HepG2 (cell line): ENCODE results near the gene CLASP1. TPM values are rescaled to one million over a fixed set of nuclear protein-coding genes. Genes with fewer than 3 reads are reported as not detected.
A peak's percentile ranks its signal among the peaks of the same experiment; 100 is the strongest.

ENCODE experiments used
- AGO2 ChIP-seq: fragments of 200-400 bp; formaldehyde crosslinking; optimal IDR thresholded peaks from 2 replicates; pipeline ENCODE3; 2017; ENCODE audit warnings: mild to moderate bottlenecking, low read depth, low read length, moderate library complexity
- BHLHE40 ChIP-seq: IDR thresholded peaks from 2 replicates; pipeline ENCODE4 v1.6.1; 2011; ENCODE audit warnings: low read length, improper control_type of control experiment
- CREM ChIP-seq, 2 experiments: sonication (generic) in 1 of 2; formaldehyde crosslinking in 1 of 2; IDR thresholded peaks; 2 replicates each; pipeline versions ENCODE4 v1.4.0 to v1.6.1; 2016 to 2020; ENCODE audit warnings: antibody characterized with exemption in 1 of 2, mild to moderate bottlenecking in 1 of 2, missing genetic modification reagents in 1 of 2
- ETV6 ChIP-seq: sonication (generic); formaldehyde crosslinking; conservative IDR thresholded peaks from 2 replicates; pipeline ENCODE4 v1.4.0; 2020; ENCODE audit warnings: missing genetic modification reagents
- MIXL1 ChIP-seq: IDR thresholded peaks from 2 replicates; pipeline ENCODE4 v1.6.1; 2016
- NKX3-1 ChIP-seq: sonication (generic); formaldehyde crosslinking; IDR thresholded peaks from 2 replicates; pipeline ENCODE4 v1.5.0; 2020; ENCODE audit warnings: missing genetic modification reagents
- NR2C2 ChIP-seq: sonication (generic); formaldehyde crosslinking; IDR thresholded peaks from 2 replicates; pipeline ENCODE4 v1.4.0; 2020; ENCODE audit warnings: missing genetic modification reagents, mild to moderate bottlenecking, moderate library complexity, borderline replicate concordance
- RELA ChIP-seq: sonication (generic); formaldehyde crosslinking; IDR thresholded peaks from 2 replicates; pipeline ENCODE4 v1.4.0; 2020; ENCODE audit warnings: missing genetic modification reagents
- SCMH1 ChIP-seq: sonication (generic); formaldehyde crosslinking; IDR thresholded peaks from 2 replicates; pipeline ENCODE4 v1.9.0; 2021; ENCODE audit warnings: missing genetic modification reagents, mild to moderate bottlenecking, borderline replicate concordance
- SNAPC2 ChIP-seq: sonication (generic); formaldehyde crosslinking; IDR thresholded peaks from 2 replicates; pipeline ENCODE4 v1.8.1; 2022; ENCODE audit warnings: mild to moderate bottlenecking, missing genetic modification reagents
- TCF12 ChIP-seq, 2 experiments: fragments of 450-650 bp in 1 of 2; sonication (generic) in 1 of 2; formaldehyde crosslinking in 1 of 2; IDR thresholded peaks; 2 replicates each; pipeline versions ENCODE4 v1.6.1 to v1.8.0; 2017 to 2022; ENCODE audit warnings: antibody characterized with exemption in 1 of 2, mild to moderate bottlenecking in 1 of 2, missing genetic modification reagents in 1 of 2, moderate library complexity in 1 of 2
- U2AF2 ChIP-seq: fragments of 200-400 bp; formaldehyde crosslinking; IDR thresholded peaks from 2 replicates; pipeline ENCODE4 v1.6.1; 2017; ENCODE audit warnings: low read depth, mild to moderate bottlenecking, low read length
- ZFP82 ChIP-seq: sonication (generic); formaldehyde crosslinking; IDR thresholded peaks from 2 replicates; pipeline ENCODE4 v1.5.1; 2020; ENCODE audit warnings: mild to moderate bottlenecking, missing genetic modification reagents, borderline replicate concordance
- ZNF317 ChIP-seq: sonication (generic); formaldehyde crosslinking; IDR thresholded peaks from 2 replicates; pipeline ENCODE4 v1.5.0; 2020; ENCODE audit warnings: mild to moderate bottlenecking, missing genetic modification reagents
- ZNF333 ChIP-seq: sonication (generic); formaldehyde crosslinking; IDR thresholded peaks from 2 replicates; pipeline ENCODE4 v1.4.0; 2020; ENCODE audit warnings: mild to moderate bottlenecking, missing genetic modification reagents, borderline replicate concordance
- ZNF746 ChIP-seq: sonication (generic); formaldehyde crosslinking; IDR thresholded peaks from 2 replicates; pipeline ENCODE4 v1.8.0; 2022; ENCODE audit warnings: mild to moderate bottlenecking, missing genetic modification reagents
- ZNF83 ChIP-seq: sonication (generic); formaldehyde crosslinking; IDR thresholded peaks from 2 replicates; pipeline ENCODE4 v1.4.0; 2020; ENCODE audit warnings: missing genetic modification reagents, mild to moderate bottlenecking, borderline replicate concordance
- polyA plus RNA-seq, 8 experiments: library from polyadenylated mRNA; depleted of rRNA in 3 of 8; stranded (reverse) in 7 of 8; unstranded in 1 of 8; fragments of >200 nt; fragmentation: Illumina TruSeq in 4 of 8; extraction: Trizol in 4 of 8; gene quantifications; 2 replicates each; pipeline versions ENCODE4 v1.2.1 to v1.2.3, GENCODE V29; 2011 to 2016; ENCODE audit warnings: low read depth in 4 of 8, missing spikeins in 1 of 8, mixed read lengths in 1 of 8; ENCODE audit not compliant: insufficient read depth in 1 of 8
- total RNA-seq, 5 experiments: library from RNA; depleted of rRNA; stranded (reverse); fragments of >200 nt; fragmentation: Illumina TruSeq; extraction: Trizol; gene quantifications; 2 replicates each; pipeline ENCODE4 v1.2.3, GENCODE V29; 2016; ENCODE audit warnings: low read depth in 1 of 5
- TF ChIP-seq, protein P1 (sequence below): sonication (generic); formaldehyde crosslinking; IDR thresholded peaks from 2 replicates; pipeline ENCODE4 v1.4.0; 2020; ENCODE audit warnings: low read depth, missing genetic modification reagents
- TF ChIP-seq, protein P2 (sequence below): sonication (generic); formaldehyde crosslinking; IDR thresholded peaks from 2 replicates; pipeline ENCODE4 v1.4.0; 2020; ENCODE audit warnings: low read depth, mild to moderate bottlenecking, missing genetic modification reagents
- TF ChIP-seq, protein P3 (sequence below): sonication (generic); formaldehyde crosslinking; IDR thresholded peaks from 2 replicates; pipeline ENCODE4 v1.4.0; 2020; ENCODE audit warnings: missing genetic modification reagents, low read depth, mild to moderate bottlenecking, borderline replicate concordance
- TF ChIP-seq, protein P4 (sequence below): sonication (generic); formaldehyde crosslinking; IDR thresholded peaks from 2 replicates; pipeline ENCODE4 v1.8.0; 2022; ENCODE audit warnings: mild to moderate bottlenecking, missing genetic modification reagents, moderate library complexity

CLASP1 gene
- total and polyA plus RNA-seq, 2 of the 13 experiments (the other 11 are each of a cell fraction or from before 2014, with no cell fraction given) = 11.7 to 47.9 TPM

DNA sequence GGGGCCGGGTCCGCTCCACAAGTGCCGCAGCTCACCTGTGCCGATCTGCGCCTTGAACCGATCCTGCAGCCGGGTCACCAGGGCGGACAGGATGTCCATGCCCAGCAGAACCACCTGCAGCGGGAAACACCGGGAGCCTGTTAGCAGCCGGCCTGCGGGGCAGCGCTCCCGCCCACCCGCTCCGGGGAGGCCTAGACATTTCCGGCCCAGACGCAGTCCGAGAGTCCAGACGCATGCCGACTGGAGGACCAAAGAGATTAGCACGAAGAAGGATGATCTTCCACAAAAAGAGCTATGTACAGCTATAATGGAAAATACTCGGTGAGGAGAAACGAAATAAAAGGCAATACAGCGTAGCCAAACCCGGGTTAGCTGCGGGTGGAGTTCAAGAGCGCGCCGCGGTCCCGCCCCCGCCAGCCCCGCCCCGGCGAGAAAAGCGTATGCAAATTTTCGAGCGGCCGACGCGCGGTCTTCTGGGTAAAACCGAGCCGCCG is 119.0 kb downstream of the CLASP1 start (continued):
- TF ChIP-seq, protein P1, sequence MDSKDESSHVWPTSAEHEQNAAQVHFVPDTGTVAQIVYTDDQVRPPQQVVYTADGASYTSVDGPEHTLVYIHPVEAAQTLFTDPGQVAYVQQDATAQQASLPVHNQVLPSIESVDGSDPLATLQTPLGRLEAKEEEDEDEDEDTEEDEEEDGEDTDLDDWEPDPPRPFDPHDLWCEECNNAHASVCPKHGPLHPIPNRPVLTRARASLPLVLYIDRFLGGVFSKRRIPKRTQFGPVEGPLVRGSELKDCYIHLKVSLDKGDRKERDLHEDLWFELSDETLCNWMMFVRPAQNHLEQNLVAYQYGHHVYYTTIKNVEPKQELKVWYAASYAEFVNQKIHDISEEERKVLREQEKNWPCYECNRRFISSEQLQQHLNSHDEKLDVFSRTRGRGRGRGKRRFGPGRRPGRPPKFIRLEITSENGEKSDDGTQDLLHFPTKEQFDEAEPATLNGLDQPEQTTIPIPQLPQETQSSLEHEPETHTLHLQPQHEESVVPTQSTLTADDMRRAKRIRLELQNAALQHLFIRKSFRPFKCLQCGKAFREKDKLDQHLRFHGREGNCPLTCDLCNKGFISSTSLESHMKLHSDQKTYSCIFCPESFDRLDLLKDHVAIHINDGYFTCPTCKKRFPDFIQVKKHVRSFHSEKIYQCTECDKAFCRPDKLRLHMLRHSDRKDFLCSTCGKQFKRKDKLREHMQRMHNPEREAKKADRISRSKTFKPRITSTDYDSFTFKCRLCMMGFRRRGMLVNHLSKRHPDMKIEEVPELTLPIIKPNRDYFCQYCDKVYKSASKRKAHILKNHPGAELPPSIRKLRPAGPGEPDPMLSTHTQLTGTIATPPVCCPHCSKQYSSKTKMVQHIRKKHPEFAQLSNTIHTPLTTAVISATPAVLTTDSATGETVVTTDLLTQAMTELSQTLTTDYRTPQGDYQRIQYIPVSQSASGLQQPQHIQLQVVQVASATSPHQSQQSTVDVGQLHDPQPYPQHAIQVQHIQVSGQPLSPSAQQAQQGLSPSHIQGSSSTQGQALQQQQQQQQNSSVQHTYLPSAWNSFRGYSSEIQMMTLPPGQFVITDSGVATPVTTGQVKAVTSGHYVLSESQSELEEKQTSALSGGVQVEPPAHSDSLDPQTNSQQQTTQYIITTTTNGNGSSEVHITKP = no peak
- TF ChIP-seq MIXL1 = no peak
- TF ChIP-seq AGO2 = peak; percentile 81
- no peak for TF ChIP-seq RELA (CRISPR knock-in tag)
- TF ChIP-seq, protein P2, sequence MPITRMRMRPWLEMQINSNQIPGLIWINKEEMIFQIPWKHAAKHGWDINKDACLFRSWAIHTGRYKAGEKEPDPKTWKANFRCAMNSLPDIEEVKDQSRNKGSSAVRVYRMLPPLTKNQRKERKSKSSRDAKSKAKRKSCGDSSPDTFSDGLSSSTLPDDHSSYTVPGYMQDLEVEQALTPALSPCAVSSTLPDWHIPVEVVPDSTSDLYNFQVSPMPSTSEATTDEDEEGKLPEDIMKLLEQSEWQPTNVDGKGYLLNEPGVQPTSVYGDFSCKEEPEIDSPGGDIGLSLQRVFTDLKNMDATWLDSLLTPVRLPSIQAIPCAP (CRISPR knock-in tag) = no peak
- TF ChIP-seq, protein P3, sequence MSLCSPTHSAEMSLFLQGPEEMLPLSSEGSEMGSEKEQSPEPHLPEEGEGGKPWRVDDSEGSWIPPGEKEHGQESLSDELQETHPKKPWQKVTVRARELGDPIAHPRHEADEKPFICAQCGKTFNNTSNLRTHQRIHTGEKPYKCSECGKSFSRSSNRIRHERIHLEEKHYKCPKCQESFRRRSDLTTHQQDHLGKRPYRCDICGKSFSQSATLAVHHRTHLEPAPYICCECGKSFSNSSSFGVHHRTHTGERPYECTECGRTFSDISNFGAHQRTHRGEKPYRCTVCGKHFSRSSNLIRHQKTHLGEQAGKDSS (CRISPR knock-in tag) = no peak; the same call in 1 of the 2 replicates
- no peak for TF ChIP-seq U2AF2
- peak; percentile 92 for TF ChIP-seq ZFP82 (CRISPR knock-in tag)
- peak; percentile 13; the same call in 1 of the 2 replicates for TF ChIP-seq ZNF317 (CRISPR knock-in tag)
- peak; percentile 76; the same call in 1 of the 2 replicates for TF ChIP-seq ZNF746 (CRISPR knock-in tag)
- TF ChIP-seq, protein P4, sequence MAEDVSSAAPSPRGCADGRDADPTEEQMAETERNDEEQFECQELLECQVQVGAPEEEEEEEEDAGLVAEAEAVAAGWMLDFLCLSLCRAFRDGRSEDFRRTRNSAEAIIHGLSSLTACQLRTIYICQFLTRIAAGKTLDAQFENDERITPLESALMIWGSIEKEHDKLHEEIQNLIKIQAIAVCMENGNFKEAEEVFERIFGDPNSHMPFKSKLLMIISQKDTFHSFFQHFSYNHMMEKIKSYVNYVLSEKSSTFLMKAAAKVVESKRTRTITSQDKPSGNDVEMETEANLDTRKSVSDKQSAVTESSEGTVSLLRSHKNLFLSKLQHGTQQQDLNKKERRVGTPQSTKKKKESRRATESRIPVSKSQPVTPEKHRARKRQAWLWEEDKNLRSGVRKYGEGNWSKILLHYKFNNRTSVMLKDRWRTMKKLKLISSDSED (CRISPR knock-in tag) = no peak
- TF ChIP-seq ZNF83 (CRISPR knock-in tag) = no peak
- no peak; the same call in none of the 2 replicates for TF ChIP-seq ETV6 (CRISPR knock-in tag)
- no peak; the same call in 1 of the 2 replicates for TF ChIP-seq ZNF333 (CRISPR knock-in tag)
- TF ChIP-seq CREM (IDR thresholded peaks at IDR 0.05) = no peak
- TF ChIP-seq CREM (CRISPR knock-in tag; IDR thresholded peaks at IDR 0.05) = no peak
- TF ChIP-seq BHLHE40 = no peak
- no peak for TF ChIP-seq SCMH1 (CRISPR knock-in tag)
- TF ChIP-seq SNAPC2 = no peak
- no peak for TF ChIP-seq TCF12 (IDR thresholded peaks at IDR 0.05)
- peak; percentile 27; the same call in 1 of the 2 replicates for TF ChIP-seq TCF12 (CRISPR knock-in tag; IDR thresholded peaks at IDR 0.05)
- no peak for TF ChIP-seq NR2C2 (CRISPR knock-in tag)
- TF ChIP-seq NKX3-1 = peak; percentile 61; the same call in 1 of the 2 replicates
